Measurements from ENCODE around the gene ARL9.
A peak's percentile ranks its signal among the peaks of the same experiment; 100 is the strongest.

DNA sequence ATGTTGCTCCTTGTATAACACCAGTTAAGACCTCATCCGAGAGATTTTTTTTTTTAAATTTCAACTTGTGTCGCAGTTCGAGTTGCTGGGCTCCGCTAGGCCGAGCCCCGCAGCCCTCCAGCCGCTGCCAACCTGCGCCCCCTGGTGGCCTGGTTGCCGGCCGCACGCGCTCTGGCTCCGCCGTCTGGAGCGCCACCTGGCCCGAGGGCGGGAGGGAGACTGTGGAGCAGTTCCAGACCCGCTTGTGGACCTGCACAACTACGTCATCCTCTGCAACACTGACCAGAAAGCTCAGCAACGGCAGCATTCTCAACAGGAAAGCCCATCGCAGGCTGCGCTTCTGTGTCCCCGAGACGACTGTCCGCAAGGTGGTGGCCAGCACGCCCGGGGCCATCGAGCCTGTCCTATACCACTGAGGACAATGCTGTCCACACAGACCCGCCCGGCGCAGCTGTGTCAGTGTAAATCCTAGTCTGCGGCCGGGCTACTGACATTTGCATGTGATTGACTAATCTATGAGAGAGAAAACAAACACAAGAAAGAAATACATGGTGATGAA, 39.1 kb downstream of the ARL9 start:
- TF ChIP-seq, protein P1, sequence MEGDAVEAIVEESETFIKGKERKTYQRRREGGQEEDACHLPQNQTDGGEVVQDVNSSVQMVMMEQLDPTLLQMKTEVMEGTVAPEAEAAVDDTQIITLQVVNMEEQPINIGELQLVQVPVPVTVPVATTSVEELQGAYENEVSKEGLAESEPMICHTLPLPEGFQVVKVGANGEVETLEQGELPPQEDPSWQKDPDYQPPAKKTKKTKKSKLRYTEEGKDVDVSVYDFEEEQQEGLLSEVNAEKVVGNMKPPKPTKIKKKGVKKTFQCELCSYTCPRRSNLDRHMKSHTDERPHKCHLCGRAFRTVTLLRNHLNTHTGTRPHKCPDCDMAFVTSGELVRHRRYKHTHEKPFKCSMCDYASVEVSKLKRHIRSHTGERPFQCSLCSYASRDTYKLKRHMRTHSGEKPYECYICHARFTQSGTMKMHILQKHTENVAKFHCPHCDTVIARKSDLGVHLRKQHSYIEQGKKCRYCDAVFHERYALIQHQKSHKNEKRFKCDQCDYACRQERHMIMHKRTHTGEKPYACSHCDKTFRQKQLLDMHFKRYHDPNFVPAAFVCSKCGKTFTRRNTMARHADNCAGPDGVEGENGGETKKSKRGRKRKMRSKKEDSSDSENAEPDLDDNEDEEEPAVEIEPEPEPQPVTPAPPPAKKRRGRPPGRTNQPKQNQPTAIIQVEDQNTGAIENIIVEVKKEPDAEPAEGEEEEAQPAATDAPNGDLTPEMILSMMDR (IDR thresholded peaks at IDR 0.05; ENCODE audit: poor library complexity), result peak; percentile 100
- TF ChIP-seq EZH2phosphoT487 (IDR thresholded peaks at IDR 0.05; ENCODE audit: low read depth, severe bottlenecking, unreplicated experiment), result no peak
